Measurements from ENCODE around the gene KCNJ1.

The KCNJ1 gene

GRCh38 chr11:128867277-128867676 is at the start of gene KCNJ1:
Gene KCNJ1 (minus strand): TSS chr11:128867296. CDS start chr11:128840243, 27,053 bp downstream.
- no peak for DNase-seq

GRCh38 chr11:128916681-128917080 is 49.6 kb upstream of the KCNJ1 start:
- no peak for DNase-seq

GRCh38 chr11:128916037-128916572 is 49.0 kb upstream of the KCNJ1 start:
- no peak for DNase-seq

- no peak for DNase-seq
Measured at GRCh38 chr11:128915149-128915521, 48.0 kb upstream of the KCNJ1 start.

GRCh38 chr11:128914216-128915148 is 47.4 kb upstream of the KCNJ1 start:
- no peak for DNase-seq

GRCh38 chr11:128913806-128914205 is 46.7 kb upstream of the KCNJ1 start:
- no peak for DNase-seq

- no peak for DNase-seq
Measured at GRCh38 chr11:128911701-128912100, 44.6 kb upstream of the KCNJ1 start.

GRCh38 chr11:128911239-128911638 is 44.1 kb upstream of the KCNJ1 start:
- no peak for DNase-seq

- DNase-seq = no peak
Measured at GRCh38 chr11:128910576-128910975, 43.5 kb upstream of the KCNJ1 start.

GRCh38 chr11:128909438-128910125 is 42.5 kb upstream of the KCNJ1 start:
- DNase-seq = no peak

GRCh38 chr11:128908391-128909246 is 41.5 kb upstream of the KCNJ1 start:
- no peak for DNase-seq

GRCh38 chr11:128907585-128907984 is 40.5 kb upstream of the KCNJ1 start:
- DNase-seq = no peak

- DNase-seq = no peak
Measured at GRCh38 chr11:128906185-128907050, 39.3 kb upstream of the KCNJ1 start.

GRCh38 chr11:128905345-128906184 is 38.5 kb upstream of the KCNJ1 start:
- DNase-seq = no peak

- DNase-seq = no peak
Measured at GRCh38 chr11:128904656-128905344, 37.7 kb upstream of the KCNJ1 start.

- DNase-seq = no peak
Measured at GRCh38 chr11:128904303-128904655, 37.2 kb upstream of the KCNJ1 start.

GRCh38 chr11:128903248-128904061 is 36.4 kb upstream of the KCNJ1 start:
- DNase-seq = no peak

GRCh38 chr11:128902515-128903066 is 35.5 kb upstream of the KCNJ1 start:
- DNase-seq = no peak

Measured in NCI-H1436 treated with DMSO at 0.1 percent for 48 hours (cell line).